Subcutaneous adipose tissue (tissue), 4 donors: Measurements from ENCODE around the gene ELMO1. TPM values are rescaled to one million over a fixed set of nuclear protein-coding genes. Genes with fewer than 3 reads are reported as not detected.

Source experiments
- CTCF ChIP-seq: fragments of 450-650 bp; IDR thresholded peaks from one replicate; pipeline ENCODE4 v1.5.1; 2016; ENCODE audit warnings: low read depth, mild to moderate bottlenecking, control low read depth, antibody characterized with exemption, moderate library complexity
- total RNA-seq, 4 donors: library from RNA; depleted of rRNA; stranded (reverse); fragments of >200 nt; gene quantifications; one replicate each; pipeline ENCODE4 v1.1.0, GENCODE V29; 2016

ELMO1 gene
- total RNA-seq, 4 donors from 2014 or later, result 97.1 to 129 (median 126) TPM

DNA sequence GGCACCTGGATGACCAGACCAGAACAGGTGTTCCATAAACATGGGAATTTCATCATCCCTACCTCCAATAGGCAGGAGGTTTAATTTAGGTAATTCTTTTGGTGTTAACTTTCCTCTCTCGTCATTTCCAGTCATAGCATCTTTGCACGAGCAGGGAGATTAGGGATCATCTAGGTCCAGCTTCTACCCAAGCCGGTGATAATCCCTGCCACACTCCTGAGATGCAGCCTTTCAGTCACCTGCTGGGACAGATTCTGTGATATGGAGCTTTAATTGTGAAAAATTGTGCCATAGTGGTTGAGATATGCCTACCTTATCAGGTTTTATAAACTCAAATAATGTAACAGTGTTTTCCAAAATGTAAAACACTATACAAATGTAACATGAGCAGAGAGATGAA is 532.5 kb downstream of the ELMO1 start:
- no peak for TF ChIP-seq CTCF

DNA sequence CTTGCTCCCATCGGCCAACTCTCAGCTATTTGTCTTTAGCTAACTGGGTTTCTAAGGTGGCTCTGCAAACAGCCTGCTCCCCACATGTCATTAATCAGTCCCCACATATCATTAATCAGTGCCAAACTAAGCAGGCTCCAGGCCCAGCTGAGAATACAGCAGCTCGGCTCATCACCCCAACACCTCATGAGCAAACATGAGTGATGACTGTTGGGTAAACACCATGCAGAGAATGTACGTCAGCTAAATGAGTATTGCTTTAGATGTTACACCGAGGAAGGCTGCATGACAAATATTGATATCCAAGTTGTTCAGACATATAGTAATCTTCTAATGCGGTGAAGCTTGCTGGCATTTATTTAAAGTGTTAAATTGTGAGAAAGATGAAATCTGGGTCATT is 536.9 kb downstream of the ELMO1 start:
- TF ChIP-seq CTCF, result no peak

- no peak for TF ChIP-seq CTCF
Measured at GRCh38 chr7:36910859-36911258, 537.8 kb downstream of the ELMO1 start.

DNA sequence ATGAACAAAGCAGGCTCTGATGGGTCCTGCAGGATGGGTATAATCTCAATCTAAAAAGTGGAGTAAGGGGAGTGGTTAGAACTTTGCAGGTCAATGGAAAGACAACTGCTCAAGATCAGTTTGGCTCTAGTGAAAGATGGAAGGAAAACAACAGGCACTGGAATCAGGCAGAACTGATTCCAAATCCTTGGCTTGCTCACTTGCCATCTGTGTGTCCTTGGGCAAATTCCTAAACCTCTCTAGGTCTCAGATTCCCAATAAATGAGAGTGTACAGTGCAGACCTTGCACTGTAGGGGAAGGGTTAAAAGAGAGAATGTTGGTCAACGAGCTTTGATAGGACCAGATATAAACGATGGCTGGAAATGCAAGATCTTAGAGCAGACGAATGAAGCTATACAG is 538.3 kb downstream of the ELMO1 start:
- no peak for TF ChIP-seq CTCF

DNA sequence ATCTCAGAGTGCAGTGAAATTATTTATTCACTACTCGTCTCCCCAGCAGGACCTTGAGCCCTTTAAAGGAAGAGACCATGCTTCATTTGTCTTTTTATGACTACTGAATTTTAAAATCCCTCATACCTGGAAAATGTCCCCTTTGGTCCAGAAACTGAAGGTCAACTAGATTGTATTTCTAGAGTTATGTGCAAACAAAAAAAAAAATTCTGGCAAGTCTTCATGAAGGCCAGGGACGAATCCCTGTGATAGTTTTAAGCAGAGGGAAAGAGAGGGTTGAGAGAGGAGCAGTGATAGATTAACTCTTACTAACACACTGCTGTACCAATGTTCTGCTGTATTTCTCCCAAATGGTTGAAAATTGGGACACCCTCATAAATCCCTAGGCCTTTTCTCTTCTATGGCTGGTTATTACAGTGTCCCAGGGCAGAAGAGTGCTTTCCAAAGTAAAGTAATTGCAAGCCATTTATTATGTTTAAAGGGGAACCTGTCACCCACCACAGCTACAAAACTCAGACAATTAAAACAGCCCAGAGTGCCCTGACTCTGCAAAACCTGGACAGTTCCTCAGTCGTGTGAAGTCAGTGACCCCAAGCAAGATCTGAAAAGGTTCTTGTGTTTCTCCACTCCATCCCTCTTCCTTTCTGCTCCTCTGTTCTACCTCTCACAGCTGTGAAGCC is 541.6 kb downstream of the ELMO1 start:
- no peak for TF ChIP-seq CTCF

GRCh38 chr7:36906448-36906847 is 542.2 kb downstream of the ELMO1 start:
- TF ChIP-seq CTCF, result no peak

DNA sequence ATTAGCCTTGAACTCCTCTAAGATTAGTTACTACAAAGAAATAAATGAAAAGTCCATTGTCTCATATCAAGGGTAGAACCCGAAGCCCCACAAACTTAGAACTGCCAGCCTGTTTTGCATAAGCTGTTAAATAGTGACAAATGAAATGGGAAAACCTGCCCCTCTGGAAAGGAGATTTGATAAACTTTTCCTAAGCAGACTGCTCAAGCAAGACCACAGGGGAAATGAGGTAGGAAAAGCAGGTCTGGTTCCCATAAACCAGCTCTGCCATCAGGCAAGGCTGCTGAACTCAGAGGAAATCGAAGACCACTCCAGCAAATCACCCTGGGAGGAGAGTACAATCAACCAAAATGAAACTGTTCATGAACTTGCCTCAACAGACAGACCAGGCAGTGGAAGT is 542.8 kb downstream of the ELMO1 start:
- TF ChIP-seq CTCF, result no peak
